HCT116 (cell line): ENCODE measurements around the gene TRPV4.

Experiments
- CTCF ChIP-seq, 3 experiments: fragments of 200-600 bp in 1 of 3; sonication (generic) in 1 of 3; IDR thresholded peaks in 2 of 3; conservative IDR thresholded peaks in 1 of 3; 2 replicates each; pipeline ENCODE4 v1.5.1; 2012 to 2017; ENCODE audit warnings: low read depth in 2 of 3, low read length in 2 of 3, antibody characterized with exemption in 1 of 3, borderline replicate concordance in 1 of 3, control low read depth in 1 of 3, mild to moderate bottlenecking in 1 of 3, mixed read lengths in 1 of 3, mixed run types in 1 of 3, moderate library complexity in 1 of 3; ENCODE audit not compliant: insufficient read depth in 1 of 3
- FOSL1 ChIP-seq: IDR thresholded peaks from 2 replicates; pipeline ENCODE4 v1.6.1; 2012; ENCODE audit warnings: low read depth
- JUND ChIP-seq: IDR thresholded peaks from 2 replicates; pipeline ENCODE4 v1.6.1; 2012
- POLR2A ChIP-seq: IDR thresholded peaks from 2 replicates; pipeline ENCODE4 v1.7.0; 2011; ENCODE audit warnings: borderline replicate concordance; ENCODE audit not compliant: insufficient read depth, insufficient read length; ENCODE audit errors: extremely low read depth
- RAD21 ChIP-seq: IDR thresholded peaks from 2 replicates; pipeline ENCODE4 v1.6.1; 2012; ENCODE audit warnings: low read depth, mild to moderate bottlenecking

- TF ChIP-seq RAD21 (no peak), CTCF (IDR thresholded peaks at IDR 0.05 in 2 of 3, conservative IDR thresholded peaks at IDR 0.05 in 1 of 3; ENCODE audit: borderline replicate concordance in 1 of 3, insufficient read depth in 1 of 3, low read depth in 2 of 3, low read length in 2 of 3) (no peak), FOSL1 (no peak), POLR2A (no peak), JUND (no peak)
These were observed 45.0 kb upstream of the TRPV4 start for GRCh38 chr12:109878247-109878625.
